Right atrium auricular region (tissue), 2 donors: ENCODE data around the gene F2. TPM values are rescaled to one million over a fixed set of nuclear protein-coding genes. Genes with fewer than 3 reads are reported as not detected.
A peak's percentile ranks its signal among the peaks of the same experiment; 100 is the strongest.

Experiments used
- DNase-seq: peaks from one replicate; pipeline ENCODE4 v3.0.0-alpha.2; 2019; ENCODE audit warnings: low spot score
- H3K27ac ChIP-seq, 2 donors: fragments of 200-600 bp; sonication (generic); 1 replicate in 1 of 2; 2 replicates in 1 of 2; pipeline ENCODE4 v1.5.1; 2016 to 2019
- H3K27me3 ChIP-seq, 2 donors: fragments of 200-600 bp; sonication (generic); one replicate each; pipeline versions ENCODE4 v1.5.1 to v1.6.0; 2017 to 2019
- H3K36me3 ChIP-seq: fragments of 200-600 bp; sonication (generic); one replicate; pipeline ENCODE4 v1.5.1; 2016
- H3K4me1 ChIP-seq, 2 donors: fragments of 200-600 bp; sonication (generic); one replicate each; pipeline versions ENCODE4 v1.5.1 to v1.6.0; 2017 to 2019
- H3K4me3 ChIP-seq, 2 donors: fragments of 200-600 bp; sonication (generic); 1 replicate in 1 of 2; 2 replicates in 1 of 2; pipeline ENCODE4 v1.5.1; 2017 to 2019; ENCODE audit warnings: mild to moderate bottlenecking in 1 of 2, moderate library complexity in 1 of 2
- H3K9me3 ChIP-seq, 2 donors: fragments of 200-600 bp; sonication (generic); one replicate each; pipeline ENCODE4 v1.5.1; 2019
- CTCF ChIP-seq, 2 donors: fragments of 200-600 bp; sonication (generic); IDR thresholded peaks; one replicate each; pipeline ENCODE4 v1.5.1; 2019; ENCODE audit warnings: antibody characterized with exemption in 2 of 2
- total RNA-seq, 2 donors: library from RNA; depleted of rRNA; stranded (reverse); fragments of >200 nt; gene quantifications; one replicate each; pipeline ENCODE4 v1.1.0, GENCODE V29; 2016

F2 gene
- total RNA-seq, 2 donors from 2014 or later = not detected

DNA sequence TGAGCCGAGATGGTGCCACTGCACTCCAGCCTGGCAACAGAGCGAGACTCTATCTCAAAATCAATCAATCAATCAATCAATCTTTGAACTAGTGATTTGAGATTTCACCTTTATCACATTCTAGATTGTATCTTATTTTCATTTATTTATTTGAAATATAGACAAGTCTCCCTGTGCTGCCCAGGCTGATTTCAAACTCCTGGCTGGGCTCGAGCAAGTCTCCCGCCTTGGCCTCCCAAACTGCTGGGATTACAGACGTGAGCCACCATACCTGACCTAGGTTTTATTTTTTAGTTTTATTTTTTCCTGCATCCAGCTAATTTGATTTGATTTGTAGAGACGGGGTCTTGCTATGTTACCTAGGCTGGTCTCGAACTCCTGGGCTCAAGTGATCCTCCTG lies 17.1 kb downstream of the F2 start:
- Histone ChIP-seq H3K27me3 (no peaks in the 10 kb centered on the region), H3K4me3 (no peak overlapping the region), H3K27ac (no peak overlapping the region), H3K36me3 (no peaks in the 10 kb centered on the region), H3K9me3 (no peaks in the 10 kb centered on the region), H3K4me1 (no peaks in the 10 kb centered on the region)
- TF ChIP-seq CTCF (IDR thresholded peaks at IDR 0.05) = no peak
- DNase-seq = no peak

GRCh38 chr11:46736615-46737014 lies 17.6 kb downstream of the F2 start:
- DNase-seq = no peak
- no peak overlapping the region for H3K27ac ChIP-seq
- H3K27me3 ChIP-seq = no peaks in the 10 kb centered on the region
- H3K4me3 ChIP-seq = no peak overlapping the region
- no peak for TF ChIP-seq CTCF (IDR thresholded peaks at IDR 0.05)
- no peaks in the 10 kb centered on the region for H3K9me3 ChIP-seq
- H3K36me3 ChIP-seq = no peaks in the 10 kb centered on the region
- no peaks in the 10 kb centered on the region for H3K4me1 ChIP-seq

DNA sequence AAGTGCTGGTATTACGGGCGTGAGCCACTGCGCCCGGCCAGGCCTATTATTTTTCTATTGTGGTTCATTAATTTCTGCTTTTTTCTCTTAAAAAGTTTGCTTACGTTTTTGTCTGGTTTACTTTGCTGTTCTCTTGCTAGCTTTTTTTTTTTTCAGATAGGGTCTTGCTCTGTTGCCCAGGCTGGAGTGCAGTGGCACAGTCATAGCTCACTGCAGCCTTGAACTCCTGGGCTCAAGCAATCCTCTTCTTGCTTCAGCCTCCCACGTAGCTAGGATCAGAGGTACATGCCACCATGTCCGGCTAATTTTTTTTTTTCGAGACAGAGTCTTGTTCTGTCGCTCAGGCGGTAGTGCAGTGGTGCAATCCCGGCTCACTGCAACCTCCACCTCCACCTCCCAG lies 18.7 kb downstream of the F2 start:
- Histone ChIP-seq H3K27ac (no peak overlapping the region), H3K36me3 (peaks cover 2% of the 10 kb centered on the region), H3K4me1 (no peaks in the 10 kb centered on the region), H3K9me3 (no peaks in the 10 kb centered on the region), H3K4me3 (no peak overlapping the region), H3K27me3 (no peaks in the 10 kb centered on the region)
- no peak for DNase-seq
- no peak for TF ChIP-seq CTCF (IDR thresholded peaks at IDR 0.05)

DNA sequence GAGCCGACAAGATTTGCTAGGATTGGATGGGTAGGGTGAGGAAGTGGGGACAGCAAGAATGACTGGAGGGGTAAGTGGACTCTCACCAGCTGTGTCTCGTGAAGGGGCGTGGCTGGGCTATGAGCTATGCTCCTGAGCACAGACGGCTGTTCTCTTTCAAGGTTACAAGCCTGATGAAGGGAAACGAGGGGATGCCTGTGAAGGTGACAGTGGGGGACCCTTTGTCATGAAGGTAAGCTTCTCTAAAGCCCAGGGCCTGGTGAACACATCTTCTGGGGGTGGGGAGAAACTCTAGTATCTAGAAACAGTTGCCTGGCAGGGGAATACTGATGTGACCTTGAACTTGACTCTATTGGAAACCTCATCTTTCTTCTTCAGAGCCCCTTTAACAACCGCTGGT lies 19.9 kb downstream of the F2 start:
- H3K36me3 ChIP-seq = peaks cover 14% of the 10 kb centered on the region
- no peak overlapping the region for H3K27ac ChIP-seq
- H3K27me3 ChIP-seq = no peaks in the 10 kb centered on the region
- no peak for DNase-seq
- H3K4me1 ChIP-seq = no peaks in the 10 kb centered on the region
- H3K4me3 ChIP-seq = no peak overlapping the region
- no peak for TF ChIP-seq CTCF (IDR thresholded peaks at IDR 0.05)
- no peaks in the 10 kb centered on the region for H3K9me3 ChIP-seq

DNA sequence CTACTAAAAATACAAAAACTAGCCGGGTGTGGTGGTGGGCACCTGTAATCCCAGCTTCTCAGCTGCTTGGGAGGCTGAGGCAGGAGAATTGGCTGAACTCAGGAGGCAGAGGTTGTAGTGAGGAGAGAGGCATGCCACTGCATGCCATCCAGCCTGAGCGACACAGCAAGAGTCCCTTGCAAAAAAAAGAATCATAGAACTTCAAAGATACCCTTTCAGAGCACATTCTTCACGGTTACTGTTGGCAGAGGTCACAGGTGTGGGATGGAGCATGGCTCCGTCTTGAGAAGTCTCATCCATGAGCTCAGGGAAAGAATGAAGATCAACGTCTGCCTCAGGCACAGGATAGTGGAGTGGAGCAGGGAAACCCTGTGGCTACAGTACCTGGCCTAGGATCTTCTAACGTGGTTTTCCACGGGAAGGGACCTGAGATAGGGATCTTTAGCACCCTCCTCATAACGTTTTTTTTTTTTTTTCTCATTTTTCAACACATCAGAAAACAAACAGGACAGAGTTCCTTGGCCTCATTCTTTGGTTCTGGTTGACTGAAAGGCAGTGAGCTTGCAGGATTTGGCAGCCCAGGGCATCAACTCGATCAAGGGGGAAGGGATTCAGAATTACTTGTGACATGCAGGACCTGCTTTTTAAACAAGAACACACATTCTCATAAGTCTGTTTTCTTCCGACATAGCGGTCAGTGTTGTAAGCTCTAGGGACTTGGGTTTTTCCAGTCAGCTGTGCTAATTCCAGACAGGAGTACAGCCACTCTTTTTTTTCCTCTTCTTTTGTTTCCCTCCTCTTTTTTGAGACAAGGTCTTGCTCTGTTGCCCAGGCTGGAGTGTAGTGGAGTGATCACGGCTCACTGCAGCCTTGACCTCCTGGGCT lies 22.8 kb downstream of the F2 start:
- peaks cover 40% of the 10 kb centered on the region for H3K36me3 ChIP-seq
- no peaks in the 10 kb centered on the region for H3K9me3 ChIP-seq
- H3K4me3 ChIP-seq = no peak overlapping the region
- no peak for DNase-seq
- no peak overlapping the region for H3K27ac ChIP-seq
- H3K4me1 ChIP-seq = no peaks in the 10 kb centered on the region
- no peaks in the 10 kb centered on the region for H3K27me3 ChIP-seq
- no peak for TF ChIP-seq CTCF (IDR thresholded peaks at IDR 0.05)

- peak; percentile 16 for DNase-seq
- H3K4me1 ChIP-seq = no peaks in the 10 kb centered on the region
- no peak overlapping the region for H3K4me3 ChIP-seq
- peaks cover 52% of the 10 kb centered on the region for H3K36me3 ChIP-seq
- TF ChIP-seq CTCF (IDR thresholded peaks at IDR 0.05) = no peak
- H3K27me3 ChIP-seq = no peaks in the 10 kb centered on the region
- no peak overlapping the region for H3K27ac ChIP-seq
- no peaks in the 10 kb centered on the region for H3K9me3 ChIP-seq
Observed at GRCh38 chr11:46743043-46743442, 24.0 kb downstream of the F2 start.
